Ecto neural progenitor cell (in vitro differentiated cells): ENCODE results near the gene MACIR.
A peak's percentile ranks its signal among the peaks of the same experiment; 100 is the strongest.
"Not testable (repeated sequence)": the region's sequence is repeated elsewhere in the genome, so short reads cannot be mapped to it uniquely, and the experiment has no call there.

Experiments used
- DNase-seq: peaks from one replicate; pipeline ENCODE4 v3.0.0-alpha.2; 2018; ENCODE audit warnings: low spot score

The MACIR gene, protein sequence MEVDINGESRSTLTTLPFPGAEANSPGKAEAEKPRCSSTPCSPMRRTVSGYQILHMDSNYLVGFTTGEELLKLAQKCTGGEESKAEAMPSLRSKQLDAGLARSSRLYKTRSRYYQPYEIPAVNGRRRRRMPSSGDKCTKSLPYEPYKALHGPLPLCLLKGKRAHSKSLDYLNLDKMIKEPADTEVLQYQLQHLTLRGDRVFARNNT

DNA sequence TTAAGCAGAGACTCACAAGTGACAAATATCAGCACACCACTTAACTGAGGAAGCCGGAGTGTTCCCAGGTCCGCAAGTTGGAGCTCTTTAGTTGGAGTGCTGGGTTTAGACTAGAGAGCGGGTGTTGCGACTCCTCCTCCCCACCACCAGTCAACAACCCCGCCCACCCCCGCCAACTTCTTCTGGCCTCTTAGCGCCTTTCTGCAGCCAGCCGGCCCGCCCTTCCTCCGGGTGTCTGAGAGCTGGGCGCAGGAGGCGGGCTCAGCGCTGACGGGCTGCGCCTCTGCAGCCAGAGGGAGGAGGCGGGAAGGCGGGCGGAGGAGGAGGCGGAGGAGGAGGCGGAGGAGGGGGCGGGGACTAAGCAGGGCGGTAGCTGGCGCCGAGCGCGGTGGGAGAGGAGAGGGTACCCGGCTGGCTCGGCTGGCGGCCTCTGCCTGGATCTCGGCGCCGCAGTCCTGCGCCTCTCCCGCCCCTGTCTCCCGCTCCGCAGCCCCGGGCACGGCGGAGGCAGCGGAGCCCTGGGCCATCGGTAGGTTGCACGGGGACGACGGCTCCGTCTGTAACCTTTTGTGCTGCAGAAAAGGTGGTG lies at the start of gene MACIR:
Gene MACIR, plus strand, starts transcription at position 396 of the 589 bp plus-strand sequence. CDS start 17,157 bp downstream, outside the sequence.
- peak; percentile 98 for DNase-seq

DNA sequence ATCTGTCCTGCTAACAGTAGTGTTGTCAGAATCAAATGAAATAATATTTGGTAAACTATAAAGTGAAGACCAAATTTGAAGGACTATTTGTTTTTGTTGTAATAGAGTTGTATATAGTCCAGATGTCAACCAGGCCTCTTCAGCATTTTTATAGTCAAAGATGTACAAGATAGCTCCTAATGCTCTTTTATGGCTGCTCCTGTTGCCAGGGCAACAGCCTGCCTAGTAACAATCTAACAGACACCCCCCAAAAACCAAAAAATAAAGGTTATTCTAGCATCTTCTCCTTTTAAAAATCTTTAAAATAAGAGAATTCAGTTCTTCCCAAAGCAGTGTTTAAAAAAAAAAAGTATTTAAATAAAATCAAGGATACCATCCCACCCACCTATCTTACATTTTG lies 49.5 kb upstream of the MACIR start:
- DNase-seq, result no peak

DNA sequence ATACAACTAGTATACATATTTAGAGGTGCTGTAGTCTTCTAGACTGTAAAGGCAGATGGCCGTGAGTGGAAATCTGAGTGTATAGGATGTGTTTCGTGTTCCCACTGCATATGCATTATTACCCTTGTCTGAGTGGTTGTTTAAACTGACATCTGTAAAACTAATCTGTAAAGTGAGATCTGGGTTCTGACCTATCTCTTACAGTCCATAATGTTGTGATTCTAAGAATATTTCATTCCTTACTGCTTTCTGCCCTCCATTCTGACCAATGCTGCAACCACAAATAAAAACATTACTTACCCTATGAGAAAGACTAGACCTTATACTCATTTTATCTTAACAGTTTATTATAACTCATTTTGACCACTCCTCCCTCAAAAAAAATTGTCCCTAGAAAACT lies 47.6 kb upstream of the MACIR start:
- no peak for DNase-seq

GRCh38 chr5:103211576-103212561 lies 46.7 kb upstream of the MACIR start:
- no peak for DNase-seq

DNA sequence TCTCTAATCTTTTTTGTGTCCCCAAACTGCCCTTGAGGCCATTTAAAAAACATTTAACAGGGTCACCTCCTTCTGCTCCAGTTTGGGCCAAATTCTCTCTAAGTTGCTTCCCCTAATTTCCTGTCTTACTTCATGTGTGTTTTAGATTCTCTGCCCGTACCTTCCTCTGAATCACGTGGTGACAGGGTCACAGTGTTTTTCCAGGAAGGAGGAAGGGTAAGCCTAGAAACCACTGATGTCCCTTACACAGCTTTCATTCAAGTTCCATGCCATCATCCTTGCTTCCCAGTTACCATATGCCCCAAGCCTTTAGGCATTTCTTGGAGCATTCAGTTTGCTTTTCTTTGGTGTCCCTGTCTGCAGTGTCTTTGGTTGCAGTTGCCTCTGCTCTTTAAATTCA lies 42.4 kb upstream of the MACIR start:
- no peak for DNase-seq

GRCh38 chr5:103216697-103217096 lies 41.9 kb upstream of the MACIR start:
- no peak for DNase-seq

DNA sequence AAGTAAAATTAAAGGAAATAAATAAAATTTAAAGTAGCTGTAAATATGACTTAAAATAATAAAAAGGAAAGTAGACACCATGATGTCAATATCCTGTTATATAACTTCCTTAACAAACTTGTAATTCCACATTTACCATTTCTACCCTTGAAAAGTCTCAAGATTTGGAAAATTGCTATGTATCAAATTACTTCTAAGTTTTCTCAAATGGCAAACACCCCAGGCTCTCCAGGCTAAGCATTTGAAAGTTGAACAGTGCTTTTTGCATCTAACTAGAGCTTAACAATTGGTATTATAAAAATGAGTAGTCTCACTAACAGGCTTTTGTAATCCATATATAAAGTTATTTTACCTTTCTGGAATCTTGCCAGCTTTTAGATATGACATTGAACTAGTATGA lies 41.5 kb upstream of the MACIR start:
- DNase-seq, result no peak

DNA sequence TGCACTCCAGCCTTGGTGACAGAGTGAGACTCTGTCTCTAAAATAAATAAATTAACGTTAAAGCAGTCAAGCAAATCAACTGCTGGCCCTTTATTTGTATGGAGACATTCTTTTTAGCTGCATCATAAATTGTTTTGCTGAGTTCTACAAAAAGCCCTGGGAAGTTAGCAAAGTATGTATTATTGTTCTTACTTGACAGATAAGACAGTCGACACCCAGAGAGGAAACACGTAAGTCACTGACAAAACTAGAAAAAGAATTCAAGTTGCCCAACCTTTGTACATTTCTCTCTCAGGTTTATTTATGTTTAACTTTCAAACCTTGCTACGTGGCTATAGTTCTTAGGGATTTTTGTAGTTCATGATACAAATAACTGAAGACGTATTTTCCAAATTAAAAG lies 40.4 kb upstream of the MACIR start:
- DNase-seq, result no peak

DNA sequence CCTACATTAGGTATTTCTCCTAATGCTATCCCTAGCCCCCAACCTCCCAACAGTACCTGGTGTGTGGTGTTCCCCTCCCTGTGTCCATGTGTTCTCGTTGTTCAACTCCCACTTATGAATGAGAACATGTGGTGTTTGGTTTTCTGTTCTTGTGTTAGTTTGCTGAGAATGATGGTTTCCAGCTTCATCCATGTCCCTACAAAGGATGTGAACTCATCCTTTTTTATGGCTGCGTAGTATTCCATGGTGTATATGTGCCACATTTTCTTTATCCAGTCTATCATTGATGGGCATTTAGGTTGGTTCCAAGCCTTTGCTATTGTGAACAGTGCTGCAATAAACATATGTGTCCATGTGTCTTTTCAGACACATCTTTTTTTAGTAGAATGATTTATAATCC lies 39.5 kb upstream of the MACIR start:
- DNase-seq, result not testable (repeated sequence)

- DNase-seq, result peak; percentile 42
Observed at GRCh38 chr5:103223031-103223955, 35.3 kb upstream of the MACIR start.

- DNase-seq, result peak; percentile 59
Observed at GRCh38 chr5:103224118-103224893, 34.3 kb upstream of the MACIR start.

- DNase-seq, result no peak
Observed at GRCh38 chr5:103224894-103225246, 33.7 kb upstream of the MACIR start.

- DNase-seq, result no peak
Observed at GRCh38 chr5:103228061-103228460, 30.5 kb upstream of the MACIR start.

DNA sequence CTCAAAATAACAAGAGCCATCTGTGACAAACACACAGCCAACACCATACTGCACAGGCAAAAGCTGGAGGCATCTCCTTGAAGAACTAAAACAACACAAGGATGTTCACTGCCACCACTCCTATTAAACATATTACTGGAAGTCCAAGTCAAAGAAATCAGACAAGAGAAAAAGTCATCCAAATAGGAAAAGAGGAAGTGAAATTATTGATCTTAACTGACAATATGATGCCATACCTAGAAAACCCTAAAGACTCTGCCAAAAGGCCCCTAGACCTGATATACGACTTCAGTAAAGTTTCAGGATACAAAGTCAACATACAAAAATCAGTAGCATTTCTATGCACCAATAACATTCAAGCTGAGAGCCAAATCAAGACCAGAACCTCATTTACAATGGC lies 30.0 kb upstream of the MACIR start:
- no peak for DNase-seq

GRCh38 chr5:103232393-103232999 lies 26.1 kb upstream of the MACIR start:
- DNase-seq, result no peak

DNA sequence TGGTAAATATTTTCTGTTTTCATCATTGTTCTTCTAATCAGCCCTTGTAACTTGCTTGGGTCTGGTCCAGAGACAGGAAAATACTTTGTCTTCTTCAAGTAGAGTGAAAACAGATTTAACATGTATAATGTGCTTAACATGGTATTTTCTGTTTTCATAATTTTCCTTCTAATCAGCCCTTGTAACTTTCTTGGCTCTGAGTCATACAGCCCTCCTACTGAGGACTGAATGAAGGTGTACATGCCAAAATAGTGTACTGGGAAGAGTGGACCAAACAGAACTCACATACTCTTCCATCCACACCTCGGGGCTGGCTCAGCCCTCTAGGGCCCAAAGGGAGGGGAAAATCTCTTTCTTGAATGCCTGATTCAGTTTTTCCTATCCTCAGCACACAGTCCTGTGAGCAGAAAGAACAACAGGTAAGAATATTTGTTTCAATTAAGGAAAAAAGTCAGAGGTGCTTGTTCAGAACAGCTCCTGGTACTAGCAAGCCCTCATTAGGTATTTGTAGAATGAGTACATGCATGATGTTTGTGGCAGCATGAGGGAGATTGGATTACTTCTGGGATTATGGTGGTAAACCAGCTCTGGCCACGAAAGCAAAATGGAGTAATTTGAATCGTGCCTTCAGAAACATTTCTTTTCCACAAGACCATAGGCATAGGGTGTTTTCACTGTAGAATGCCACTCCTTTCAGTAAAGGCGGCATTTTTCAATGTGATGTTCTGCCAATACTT lies 24.2 kb upstream of the MACIR start:
- DNase-seq, result no peak

- DNase-seq, result no peak
Observed at GRCh38 chr5:103235891-103236290, 22.7 kb upstream of the MACIR start.

DNA sequence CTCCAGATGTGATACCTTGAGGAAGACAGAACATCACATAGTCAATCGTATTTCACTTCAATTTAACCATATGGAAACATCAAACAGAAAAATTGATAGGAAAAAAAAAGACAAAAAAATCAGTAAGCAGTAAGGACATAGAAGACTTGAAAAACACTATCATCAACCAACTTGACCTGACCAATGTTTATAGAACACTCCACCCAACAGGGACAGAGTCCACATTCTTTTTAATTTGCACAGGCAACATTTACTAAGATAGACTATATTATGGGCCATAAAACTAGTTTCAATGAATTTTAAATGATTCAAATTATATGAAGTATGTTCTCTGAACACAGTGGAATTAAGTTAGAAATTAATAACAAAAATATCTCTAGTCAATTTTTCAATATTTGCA lies 20.8 kb upstream of the MACIR start:
- no peak for DNase-seq

DNA sequence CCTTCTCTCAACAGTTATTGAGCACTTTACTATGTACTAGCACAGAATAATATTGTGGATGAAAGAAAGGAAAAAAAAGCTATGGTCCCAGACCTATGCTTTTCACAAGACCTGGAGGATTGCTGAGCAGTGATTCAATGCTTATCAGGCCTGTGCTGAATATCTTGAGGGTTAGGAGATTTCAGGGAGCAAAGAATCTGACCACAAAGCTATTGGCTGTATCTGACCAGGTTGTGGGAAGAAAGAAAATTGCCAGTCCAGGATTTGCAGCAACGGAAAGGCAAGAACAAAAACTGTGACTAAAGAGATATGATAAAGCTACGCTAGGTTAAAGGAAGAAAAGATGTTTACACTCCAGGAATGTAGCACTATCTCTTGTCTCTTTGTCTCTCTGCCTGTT lies 14.9 kb upstream of the MACIR start:
- no peak for DNase-seq

DNA sequence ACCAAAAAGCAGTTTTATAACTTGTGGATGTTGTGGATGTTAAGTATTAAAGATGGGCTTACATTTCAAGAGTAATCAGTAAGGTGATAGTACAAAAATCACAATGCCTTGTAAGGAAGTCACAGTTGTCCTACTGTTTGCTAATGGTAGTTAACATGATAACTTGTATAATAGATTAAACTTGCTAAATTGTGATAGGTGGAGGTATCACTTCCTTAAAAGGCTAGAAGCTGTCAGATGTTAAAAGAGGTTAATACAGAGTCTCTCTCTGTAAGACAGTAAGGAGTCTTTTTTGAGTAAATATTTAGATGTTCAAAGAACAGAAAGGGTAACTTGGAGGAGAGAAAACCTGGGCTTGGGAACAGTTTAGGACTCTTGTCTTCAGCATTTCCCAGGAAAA lies 14.2 kb upstream of the MACIR start:
- DNase-seq, result no peak
